KMS-11 (cell line): ENCODE measurements around the gene SCGB2A2.

ENCODE experiments used
- H2AFZ ChIP-seq: fragments of 200-600 bp; sonication (generic); 2 replicates; pipeline ENCODE4 v1.6.1; 2016; ENCODE audit warnings: antibody characterized with exemption, mixed run types, low read depth
- H3K27ac ChIP-seq: fragments of 200-600 bp; sonication (generic); 2 replicates; pipeline ENCODE4 v1.6.1; 2016; ENCODE audit warnings: mild to moderate bottlenecking, mixed run types
- H3K27me3 ChIP-seq: fragments of 200-600 bp; sonication (generic); 2 replicates; pipeline ENCODE4 v1.6.1; 2017; ENCODE audit warnings: mild to moderate bottlenecking, low read depth, mixed run types, moderate library complexity; ENCODE audit not compliant: insufficient read depth
- H3K36me3 ChIP-seq: fragments of 200-600 bp; sonication (generic); 2 replicates; pipeline ENCODE4 v1.6.1; 2017; ENCODE audit warnings: mild to moderate bottlenecking, mixed run types; ENCODE audit not compliant: insufficient read depth
- H3K4me1 ChIP-seq: fragments of 200-600 bp; sonication (generic); 2 replicates; pipeline ENCODE4 v1.6.1; 2016; ENCODE audit warnings: mild to moderate bottlenecking, low read depth, mixed run types; ENCODE audit not compliant: poor library complexity, severe bottlenecking
- H3K4me2 ChIP-seq: fragments of 200-600 bp; sonication (generic); 2 replicates; pipeline ENCODE4 v1.7.0; 2016; ENCODE audit warnings: mild to moderate bottlenecking, mixed run types
- H3K4me3 ChIP-seq: fragments of 200-600 bp; sonication (generic); IDR thresholded peaks from 2 replicates; pipeline ENCODE4 v1.6.1; 2017; ENCODE audit warnings: low read depth, low read length, mixed read lengths; ENCODE audit not compliant: insufficient read depth
- H3K79me2 ChIP-seq: fragments of 200-600 bp; sonication (generic); 2 replicates; pipeline ENCODE4 v1.6.1; 2016; ENCODE audit warnings: low read depth, mixed run types; ENCODE audit not compliant: insufficient read depth
- H3K9ac ChIP-seq: fragments of 200-600 bp; sonication (generic); 2 replicates; pipeline ENCODE4 v1.6.1; 2016; ENCODE audit warnings: mild to moderate bottlenecking, mixed run types
- H4K20me1 ChIP-seq: fragments of 200-600 bp; sonication (generic); 2 replicates; pipeline ENCODE4 v1.6.1; 2016; ENCODE audit warnings: mild to moderate bottlenecking, mixed run types; ENCODE audit not compliant: insufficient read depth
- TF ChIP-seq, protein P1 (sequence below): fragments of 200-600 bp; sonication (generic); conservative IDR thresholded peaks from 2 replicates; pipeline ENCODE4 v1.6.1; 2017; ENCODE audit warnings: low read depth, mild to moderate bottlenecking, antibody characterized with exemption, low read length, moderate library complexity, mixed read lengths

The SCGB2A2 gene

DNA sequence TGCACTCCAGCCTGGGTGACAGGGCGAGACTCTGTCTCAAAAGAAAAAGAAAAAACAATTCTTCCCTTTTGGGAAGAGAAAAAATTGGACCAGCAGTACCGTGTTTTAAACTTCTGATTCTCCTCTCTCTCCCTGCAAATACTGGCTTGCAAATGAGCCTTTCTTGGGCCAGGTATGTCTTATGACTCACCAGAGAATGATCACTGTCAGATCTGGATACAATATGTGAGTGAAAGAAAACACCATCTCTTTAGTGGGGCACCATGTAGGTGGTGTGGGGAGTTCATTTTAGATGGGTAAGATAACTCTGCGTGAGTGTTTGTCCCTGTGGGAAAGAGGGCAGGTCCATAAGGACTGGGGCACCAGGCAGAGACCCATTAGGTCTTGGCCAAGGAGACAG lies 2.4 kb upstream of the SCGB2A2 start:
- H3K4me2 ChIP-seq, result no peak overlapping the region
- no peak overlapping the region for H2AFZ ChIP-seq
- no peaks in the 10 kb centered on the region for H3K27me3 ChIP-seq
- H3K4me3 ChIP-seq, result no peak overlapping the region
- H3K4me1 ChIP-seq, result no peaks in the 10 kb centered on the region
- no peak overlapping the region for H3K9ac ChIP-seq
- no peaks in the 10 kb centered on the region for H3K36me3 ChIP-seq
- no peaks in the 10 kb centered on the region for H4K20me1 ChIP-seq
- TF ChIP-seq, protein P1, sequence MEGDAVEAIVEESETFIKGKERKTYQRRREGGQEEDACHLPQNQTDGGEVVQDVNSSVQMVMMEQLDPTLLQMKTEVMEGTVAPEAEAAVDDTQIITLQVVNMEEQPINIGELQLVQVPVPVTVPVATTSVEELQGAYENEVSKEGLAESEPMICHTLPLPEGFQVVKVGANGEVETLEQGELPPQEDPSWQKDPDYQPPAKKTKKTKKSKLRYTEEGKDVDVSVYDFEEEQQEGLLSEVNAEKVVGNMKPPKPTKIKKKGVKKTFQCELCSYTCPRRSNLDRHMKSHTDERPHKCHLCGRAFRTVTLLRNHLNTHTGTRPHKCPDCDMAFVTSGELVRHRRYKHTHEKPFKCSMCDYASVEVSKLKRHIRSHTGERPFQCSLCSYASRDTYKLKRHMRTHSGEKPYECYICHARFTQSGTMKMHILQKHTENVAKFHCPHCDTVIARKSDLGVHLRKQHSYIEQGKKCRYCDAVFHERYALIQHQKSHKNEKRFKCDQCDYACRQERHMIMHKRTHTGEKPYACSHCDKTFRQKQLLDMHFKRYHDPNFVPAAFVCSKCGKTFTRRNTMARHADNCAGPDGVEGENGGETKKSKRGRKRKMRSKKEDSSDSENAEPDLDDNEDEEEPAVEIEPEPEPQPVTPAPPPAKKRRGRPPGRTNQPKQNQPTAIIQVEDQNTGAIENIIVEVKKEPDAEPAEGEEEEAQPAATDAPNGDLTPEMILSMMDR, result no peak
- no peaks in the 10 kb centered on the region for H3K79me2 ChIP-seq
- no peak overlapping the region for H3K27ac ChIP-seq

DNA sequence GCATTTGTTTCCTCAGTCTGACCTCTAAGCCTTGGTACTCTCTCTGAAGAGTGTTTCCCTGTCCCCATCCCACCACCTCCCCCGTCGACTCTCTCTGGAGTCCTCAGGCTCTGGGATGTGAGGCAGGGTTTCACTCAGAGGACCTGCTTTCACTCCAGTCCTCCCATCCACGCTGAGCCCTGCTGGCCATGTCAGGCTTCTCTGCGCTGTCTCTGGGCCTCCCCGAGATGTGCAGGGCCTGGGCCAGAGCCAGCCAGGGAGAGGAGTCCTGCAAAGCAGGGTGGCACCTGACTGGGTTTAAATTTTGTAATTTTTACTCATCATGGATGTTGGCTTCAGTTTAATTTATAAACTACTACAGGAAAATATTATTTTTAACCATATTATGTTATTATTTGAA lies 3.3 kb downstream of the SCGB2A2 start:
- H3K4me3 ChIP-seq, result no peak overlapping the region
- no peak overlapping the region for H3K27ac ChIP-seq
- no peaks in the 10 kb centered on the region for H3K4me1 ChIP-seq
- no peaks in the 10 kb centered on the region for H3K27me3 ChIP-seq
- H3K79me2 ChIP-seq, result no peaks in the 10 kb centered on the region
- no peak overlapping the region for H3K4me2 ChIP-seq
- H4K20me1 ChIP-seq, result no peaks in the 10 kb centered on the region
- H3K36me3 ChIP-seq, result no peaks in the 10 kb centered on the region
- TF ChIP-seq, protein P1, result no peak
- no peak overlapping the region for H2AFZ ChIP-seq
- no peak overlapping the region for H3K9ac ChIP-seq

DNA sequence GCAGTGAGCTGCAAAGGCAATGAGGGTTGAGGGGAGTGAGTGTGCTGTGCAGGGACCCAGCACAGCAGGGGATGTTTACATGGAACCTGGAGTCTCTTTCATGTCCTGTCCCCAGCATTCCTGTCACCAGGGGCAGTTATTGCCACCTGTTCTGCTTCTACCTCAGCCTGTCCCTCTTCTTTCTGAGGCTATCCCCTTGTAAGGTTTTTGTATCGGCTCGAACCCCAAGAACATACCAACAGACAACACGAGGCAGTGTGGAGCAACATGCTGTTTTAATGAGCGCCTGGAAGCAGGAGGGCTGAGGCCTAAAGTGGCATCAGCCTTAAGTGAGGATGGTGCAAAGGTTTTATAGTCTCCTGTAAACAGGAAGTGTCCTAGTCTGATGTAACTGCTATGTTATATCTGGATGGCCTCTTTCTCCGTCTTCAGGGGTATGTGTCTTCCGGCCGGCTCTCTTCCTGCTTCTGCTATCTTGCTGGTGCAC lies 3.9 kb downstream of the SCGB2A2 start:
- Histone ChIP-seq H3K4me3 (no peak overlapping the region), H3K27me3 (no peaks in the 10 kb centered on the region), H3K4me1 (no peaks in the 10 kb centered on the region), H2AFZ (no peak overlapping the region), H4K20me1 (no peaks in the 10 kb centered on the region), H3K36me3 (no peaks in the 10 kb centered on the region), H3K9ac (no peak overlapping the region), H3K27ac (no peak overlapping the region), H3K79me2 (no peaks in the 10 kb centered on the region), H3K4me2 (no peak overlapping the region)
- TF ChIP-seq, protein P1, result no peak

DNA sequence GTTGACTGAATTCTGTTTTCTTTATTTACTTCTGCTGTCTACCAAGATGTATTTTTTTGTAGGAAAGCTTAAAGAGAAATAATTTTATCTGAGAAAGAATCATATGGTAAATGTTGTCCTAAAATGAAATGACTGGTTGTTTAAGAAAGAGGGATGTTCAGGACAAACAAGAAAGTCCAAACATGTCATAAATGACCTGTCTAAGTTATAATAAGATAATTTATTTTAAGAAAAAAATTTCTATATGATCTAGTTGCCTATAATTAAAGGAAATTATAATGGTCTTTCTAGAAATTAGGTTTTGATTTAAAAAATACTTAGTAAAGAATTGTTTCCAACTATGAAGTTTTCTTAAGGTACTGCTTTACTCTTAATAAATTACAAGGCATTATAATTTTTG lies 10.5 kb downstream of the SCGB2A2 start:
- H3K4me2 ChIP-seq, result no peak overlapping the region
- H3K27me3 ChIP-seq, result no peaks in the 10 kb centered on the region
- H3K27ac ChIP-seq, result no peak overlapping the region
- TF ChIP-seq, protein P1, result no peak
- H3K4me1 ChIP-seq, result no peaks in the 10 kb centered on the region
- no peak overlapping the region for H3K4me3 ChIP-seq
- no peaks in the 10 kb centered on the region for H3K79me2 ChIP-seq
- H4K20me1 ChIP-seq, result no peaks in the 10 kb centered on the region
- no peaks in the 10 kb centered on the region for H3K36me3 ChIP-seq
- H2AFZ ChIP-seq, result no peak overlapping the region
- H3K9ac ChIP-seq, result no peak overlapping the region
